Keratinocyte (primary cell): Measurements from ENCODE around the gene SORBS2. TPM values are rescaled to one million over a fixed set of nuclear protein-coding genes. Genes with fewer than 3 reads are reported as not detected.

Source experiments
- DNase-seq: peaks from one replicate; pipeline ENCODE4 v3.0.0-alpha.2; 2011; ENCODE audit warnings: low read depth, missing footprints, low spot score
- FAIRE-seq: peaks from 2 replicates; lab custom pipeline; 2011; peaks lifted over from hg19 to GRCh38; lab: Jason Lieb, UNC
- H2AFZ ChIP-seq: 2 replicates; pipeline ENCODE4 v1.6.0; 2012; ENCODE audit warnings: low read length, control low read depth, inconsistent platforms; ENCODE audit not compliant: control insufficient read depth
- H3K27ac ChIP-seq: 2 replicates; pipeline ENCODE4 v1.5.1; 2011; ENCODE audit warnings: low read length; ENCODE audit not compliant: control insufficient read depth, insufficient read depth
- H3K27me3 ChIP-seq: 3 replicates; pipeline ENCODE4 v1.6.0; 2011; ENCODE audit warnings: low read length; ENCODE audit not compliant: control insufficient read depth, insufficient read depth; ENCODE audit errors: extremely low read depth
- H3K36me3 ChIP-seq, 2 experiments: 2 replicates in 1 of 2; 3 replicates in 1 of 2; pipeline ENCODE4 v1.5.1; 2011; ENCODE audit warnings: low read length in 2 of 2, mild to moderate bottlenecking in 1 of 2; ENCODE audit not compliant: control insufficient read depth in 2 of 2, insufficient read depth in 2 of 2; ENCODE audit errors: extremely low read depth in 1 of 2
- H3K4me1 ChIP-seq: 3 replicates; pipeline ENCODE4 v1.5.1; 2011; ENCODE audit warnings: low read length; ENCODE audit not compliant: control insufficient read depth, insufficient read depth; ENCODE audit errors: extremely low read depth
- H3K4me2 ChIP-seq: 3 replicates; pipeline ENCODE4 v1.6.0; 2011; ENCODE audit warnings: low read depth, low read length; ENCODE audit not compliant: control insufficient read depth, insufficient read depth; ENCODE audit errors: extremely low read depth
- H3K4me3 ChIP-seq, 3 experiments: fragments of 200-600 bp in 1 of 3; sonication (generic) in 1 of 3; 2 replicates in 2 of 3; 3 replicates in 1 of 3; pipeline ENCODE4 v1.5.1; 2011 to 2016; ENCODE audit warnings: low read length in 3 of 3, mild to moderate bottlenecking in 3 of 3, control low read depth in 2 of 3, inconsistent platforms in 1 of 3, low read depth in 1 of 3, mixed read lengths in 1 of 3, mixed run types in 1 of 3, moderate library complexity in 1 of 3; ENCODE audit not compliant: control insufficient read depth in 2 of 3, insufficient read depth in 2 of 3; ENCODE audit errors: extremely low read depth in 1 of 3
- H3K79me2 ChIP-seq: 2 replicates; pipeline ENCODE4 v1.6.0; 2012; ENCODE audit warnings: low read length; ENCODE audit not compliant: control insufficient read depth, insufficient read depth
- H3K9ac ChIP-seq: 3 replicates; pipeline ENCODE4 v1.6.0; 2011; ENCODE audit warnings: low read length; ENCODE audit not compliant: control insufficient read depth, insufficient read depth; ENCODE audit errors: extremely low read depth
- H3K9me1 ChIP-seq: 3 replicates; pipeline ENCODE4 v1.6.0; 2011; ENCODE audit warnings: low read length; ENCODE audit not compliant: control insufficient read depth, insufficient read depth; ENCODE audit errors: extremely low read depth
- H3K9me3 ChIP-seq: 2 replicates; pipeline ENCODE4 v1.5.1; 2012; ENCODE audit warnings: low read depth, low read length; ENCODE audit not compliant: control insufficient read depth
- H4K20me1 ChIP-seq: 3 replicates; pipeline ENCODE4 v1.6.0; 2011; ENCODE audit warnings: low read length; ENCODE audit not compliant: control insufficient read depth, insufficient read depth; ENCODE audit errors: extremely low read depth
- EZH2 ChIP-seq: IDR thresholded peaks from one replicate; pipeline ENCODE4 v1.6.1; 2012; ENCODE audit warnings: inconsistent platforms, mild to moderate bottlenecking, low read length, moderate library complexity
- dilution Hi-C: fragments of 300-500 bp; cut with MboI; formaldehyde crosslinking; loops from one replicate; pipeline ENCODE4 v1.7.0; 2020; ENCODE audit warnings: low sequenced_read_pairs; ENCODE audit not compliant: extremely low pct_ligation_motif_present
- polyA plus RNA-seq, 5 experiments: library from polyadenylated mRNA; depleted of rRNA in 3 of 5; stranded (reverse) in 3 of 5; stranded (forward) in 1 of 5; unstranded in 1 of 5; fragments of >200 nt; gene quantifications; 1 replicate in 1 of 5; 2 replicates in 3 of 5; 3 replicates in 1 of 5; pipeline versions ENCODE4 v1.2.1 to v1.2.3, GENCODE V29; 2011 to 2012; ENCODE audit warnings: missing spikeins in 2 of 5, low read depth in 1 of 5, low replicate concordance in 1 of 5
- TF ChIP-seq, protein P1 (sequence below), 3 experiments: IDR thresholded peaks in 1 of 3; conservative IDR thresholded peaks in 1 of 3; optimal IDR thresholded peaks in 1 of 3; 2 replicates in 2 of 3; 3 replicates in 1 of 3; pipeline versions ENCODE3 to v1.5.1; 2011; ENCODE audit warnings: low read length in 3 of 3, mild to moderate bottlenecking in 3 of 3, moderate library complexity in 2 of 3, control low read depth in 1 of 3, inconsistent platforms in 1 of 3; ENCODE audit not compliant: insufficient read depth in 2 of 3; ENCODE audit errors: extremely low read depth in 1 of 3

The SORBS2 gene
- polyA plus RNA-seq, 1 donor (not counting 4 experiments of a cell fraction or from before 2014, with no cell fraction given): 0.14 TPM

DNA sequence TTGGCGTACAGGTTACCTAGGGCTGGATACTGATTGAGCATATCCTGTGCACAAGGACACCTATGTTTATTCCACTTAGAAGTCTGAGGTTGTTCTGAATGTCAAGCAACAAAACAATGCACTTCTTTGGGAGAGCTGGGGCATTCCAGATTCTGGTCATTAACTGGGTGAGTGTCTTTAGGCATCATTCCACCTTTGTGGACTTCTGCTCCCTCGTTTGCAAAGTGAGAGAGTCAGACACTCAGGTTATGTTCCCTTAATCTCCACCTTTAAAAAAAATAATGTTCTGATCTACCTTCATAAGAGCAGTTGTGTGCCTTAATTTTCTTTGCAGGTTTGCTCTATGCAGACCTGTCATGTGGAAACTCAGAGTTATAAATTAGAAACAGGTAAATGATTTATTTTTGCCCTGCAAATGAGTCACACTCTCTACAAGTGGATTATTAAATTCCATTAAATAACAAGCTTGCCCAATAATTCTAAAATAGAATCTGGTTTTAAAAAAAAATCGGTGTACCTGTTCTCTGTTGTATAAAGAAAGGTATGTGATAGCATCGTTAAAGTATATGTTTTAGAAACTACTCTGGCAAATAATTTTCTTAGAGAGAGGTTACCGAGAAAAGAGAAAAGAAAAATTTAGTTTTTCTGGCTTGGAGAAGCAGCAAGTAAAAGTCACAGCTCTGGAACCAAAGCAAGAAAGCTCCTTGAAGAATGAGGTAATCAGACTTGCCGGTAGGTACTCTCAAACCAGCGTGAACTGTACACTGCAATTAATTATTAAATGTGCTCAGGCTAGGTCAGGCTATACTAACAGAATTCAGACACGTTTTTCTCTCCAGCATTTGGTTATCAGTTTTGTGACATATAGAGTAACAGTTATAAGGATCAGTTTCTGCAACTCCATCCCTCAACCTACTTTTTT lies 93.2 kb downstream of the SORBS2 start:
- Histone ChIP-seq H3K27ac (no peak overlapping the region), H3K4me2 (no peak overlapping the region), H3K27me3 (peaks cover 3% of the 10 kb centered on the region), H3K79me2 (no peaks in the 10 kb centered on the region), H2AFZ (no peak overlapping the region), H3K9ac (no peak overlapping the region), H3K9me3 (no peaks in the 10 kb centered on the region), H3K4me1 (no peaks in the 10 kb centered on the region), H3K4me3 (no peak overlapping the region), H4K20me1 (no peaks in the 10 kb centered on the region), H3K9me1 (no peaks in the 10 kb centered on the region), H3K36me3 (no peaks in the 10 kb centered on the region)
- dilution Hi-C loops: no loop called here
- DNase-seq (no peak), FAIRE-seq (no peak)
- no peak for TF ChIP-seq EZH2
- TF ChIP-seq, protein P1, sequence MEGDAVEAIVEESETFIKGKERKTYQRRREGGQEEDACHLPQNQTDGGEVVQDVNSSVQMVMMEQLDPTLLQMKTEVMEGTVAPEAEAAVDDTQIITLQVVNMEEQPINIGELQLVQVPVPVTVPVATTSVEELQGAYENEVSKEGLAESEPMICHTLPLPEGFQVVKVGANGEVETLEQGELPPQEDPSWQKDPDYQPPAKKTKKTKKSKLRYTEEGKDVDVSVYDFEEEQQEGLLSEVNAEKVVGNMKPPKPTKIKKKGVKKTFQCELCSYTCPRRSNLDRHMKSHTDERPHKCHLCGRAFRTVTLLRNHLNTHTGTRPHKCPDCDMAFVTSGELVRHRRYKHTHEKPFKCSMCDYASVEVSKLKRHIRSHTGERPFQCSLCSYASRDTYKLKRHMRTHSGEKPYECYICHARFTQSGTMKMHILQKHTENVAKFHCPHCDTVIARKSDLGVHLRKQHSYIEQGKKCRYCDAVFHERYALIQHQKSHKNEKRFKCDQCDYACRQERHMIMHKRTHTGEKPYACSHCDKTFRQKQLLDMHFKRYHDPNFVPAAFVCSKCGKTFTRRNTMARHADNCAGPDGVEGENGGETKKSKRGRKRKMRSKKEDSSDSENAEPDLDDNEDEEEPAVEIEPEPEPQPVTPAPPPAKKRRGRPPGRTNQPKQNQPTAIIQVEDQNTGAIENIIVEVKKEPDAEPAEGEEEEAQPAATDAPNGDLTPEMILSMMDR (optimal IDR thresholded peaks at IDR 0.05 in 1 of 3, IDR thresholded peaks at IDR 0.05 in 1 of 3, conservative IDR thresholded peaks at IDR 0.05 in 1 of 3; ENCODE audit: extremely low read depth in 1 of 3, insufficient read depth in 2 of 3, low read length in 3 of 3): no peak

DNA sequence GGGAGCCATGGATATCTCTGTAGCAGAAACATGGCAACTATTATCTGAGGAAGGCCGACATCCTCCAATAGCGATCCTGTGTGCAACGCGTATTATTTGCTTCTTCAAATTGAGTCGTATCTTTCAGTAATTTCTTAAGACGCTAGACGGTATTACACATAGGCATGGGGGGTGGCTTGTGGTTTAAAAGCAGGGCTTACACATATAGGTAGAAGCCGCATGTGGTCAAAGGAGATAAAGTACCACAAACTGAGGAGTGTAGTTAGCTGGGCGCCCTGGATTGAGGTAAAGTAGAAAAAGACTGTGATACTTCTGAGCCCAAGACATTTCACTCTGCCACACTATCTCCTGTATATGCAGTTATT lies 94.6 kb downstream of the SORBS2 start:
- no peaks in the 10 kb centered on the region for H3K9me1 ChIP-seq
- no peak overlapping the region for H3K27ac ChIP-seq
- peaks cover 3% of the 10 kb centered on the region for H3K27me3 ChIP-seq
- TF ChIP-seq, protein P1 (optimal IDR thresholded peaks at IDR 0.05 in 1 of 3, IDR thresholded peaks at IDR 0.05 in 1 of 3, conservative IDR thresholded peaks at IDR 0.05 in 1 of 3; ENCODE audit: extremely low read depth in 1 of 3, insufficient read depth in 2 of 3, low read length in 3 of 3): no peak
- no peak for TF ChIP-seq EZH2
- H3K4me2 ChIP-seq: no peak overlapping the region
- H2AFZ ChIP-seq: no peak overlapping the region
- H3K4me1 ChIP-seq: peaks cover 7% of the 10 kb centered on the region
- H3K79me2 ChIP-seq: no peaks in the 10 kb centered on the region
- H3K9ac ChIP-seq: no peak overlapping the region
- FAIRE-seq: no peak
- H3K9me3 ChIP-seq: no peaks in the 10 kb centered on the region
- DNase-seq: no peak
- H3K4me3 ChIP-seq: no peak overlapping the region
- dilution Hi-C loops: no loop called here
- H3K36me3 ChIP-seq: no peaks in the 10 kb centered on the region
- no peaks in the 10 kb centered on the region for H4K20me1 ChIP-seq
